DOHH2 (cell line): ENCODE measurements around the gene UTP15.

Experiments
- CTCF ChIP-seq: fragments of 200-600 bp; sonication (generic); IDR thresholded peaks from one replicate; pipeline ENCODE4 v1.5.1; 2014; ENCODE audit warnings: antibody characterized with exemption, mild to moderate bottlenecking, low read depth, low read length; ENCODE audit not compliant: poor library complexity, severe bottlenecking
- EZH2phosphoT487 ChIP-seq: fragments of 200-600 bp; sonication (generic); IDR thresholded peaks from 2 replicates; pipeline ENCODE4 v1.6.1; 2017; ENCODE audit warnings: borderline replicate concordance, mild to moderate bottlenecking, antibody characterized with exemption, low read length, moderate library complexity, mixed read lengths

GRCh38 chr5:73539730-73540129, 25.8 kb upstream of the UTP15 start:
- TF ChIP-seq CTCF (no peak), EZH2phosphoT487 (no peak)
